HEK293T (cell line): ENCODE results near the gene BCOR.

ENCODE experiments used
- ARNT ChIP-seq: fragments of 450-650 bp; IDR thresholded peaks from 2 replicates; pipeline ENCODE4 v1.6.1; 2017; ENCODE audit warnings: mild to moderate bottlenecking
- ELF4 ChIP-seq: fragments of 450-650 bp; IDR thresholded peaks from 2 replicates; pipeline ENCODE4 v1.6.1; 2017; ENCODE audit warnings: antibody characterized with exemption
- SP1 ChIP-seq: fragments of 450-650 bp; IDR thresholded peaks from 2 replicates; pipeline ENCODE4 v1.6.1; 2017
- TARDBP ChIP-seq: fragments of 450-650 bp; IDR thresholded peaks from 2 replicates; pipeline ENCODE4 v1.6.1; 2016

- TF ChIP-seq SP1 (no peak), ARNT (no peak), ELF4 (no peak), TARDBP (no peak)
Observed at GRCh38 chrX:40086569-40087335, 11.0 kb downstream of the BCOR start.
